K562 (cell line): ENCODE data around the gene CRYZ. TPM values are rescaled to one million over a fixed set of nuclear protein-coding genes. Genes with fewer than 3 reads are reported as not detected.

Experiments used
- ATAC-seq: fragments of 200-7000 bp; cut with Tn5 transposase; 3 replicates; pipeline ENCODE4 v1.9.1; 2020; ENCODE audit warnings: moderate library complexity
- BruUV-seq: library from RNA; stranded (reverse); fragments of 400-500 nt; replicated peaks from 2 replicates; lab custom pipeline; 2021; lab: Mats Ljungman, UMichigan
- CTCF ChIA-PET: fragments of 300-600 bp; formaldehyde crosslinking; extraction: SDS; loops from one replicate; lab custom pipeline; 2021; ENCODE audit warnings: low intra/inter-chr PET ratio; lab: Yijun Ruan, JAX
- POLR2A ChIA-PET: fragments of 300-600, 350-650 bp; sonication (Branson Sonifier 250); formaldehyde crosslinking; extraction: SDS; loops from one replicate; lab custom pipeline; 2021; ENCODE audit warnings: antibody characterized with exemption, inconsistent platforms; lab: Yijun Ruan, JAX
- DNase-seq, 4 experiments: peaks; one replicate each; pipeline versions ENCODE4 v3.0.0 to v3.0.0-alpha.2; 2011 to 2018; ENCODE audit warnings: low spot score in 3 of 4, mixed read lengths in 3 of 4; ENCODE audit errors: extremely low read depth in 1 of 4
- FAIRE-seq: peaks from 2 replicates; lab custom pipeline; 2011; peaks lifted over from hg19 to GRCh38; lab: Jason Lieb, UNC
- H2AFZ ChIP-seq: 2 replicates; pipeline ENCODE4 v1.6.0; 2011; ENCODE audit warnings: low read depth, low read length, control low read depth, inconsistent platforms
- H3K27ac ChIP-seq: fragments of 200-600 bp; 3 replicates; pipeline ENCODE4 v1.8.0; 2011; ENCODE audit warnings: low read depth, mild to moderate bottlenecking, control low read depth, inconsistent platforms, low read length, moderate library complexity, mixed read lengths; ENCODE audit errors: extremely low read depth
- H3K27me3 ChIP-seq, 2 experiments: fragments of 300-600 bp in 1 of 2; 2 replicates in 1 of 2; 3 replicates in 1 of 2; pipeline versions ENCODE4 v1.6.0 to v1.8.0; 2011; ENCODE audit warnings: inconsistent platforms in 2 of 2, low read length in 2 of 2, mild to moderate bottlenecking in 1 of 2, mixed read lengths in 1 of 2, moderate library complexity in 1 of 2; ENCODE audit not compliant: control insufficient read depth in 2 of 2, insufficient read depth in 2 of 2
- H3K36me3 ChIP-seq: fragments of 300-600 bp; 3 replicates; pipeline ENCODE4 v1.8.0; 2011; ENCODE audit warnings: mild to moderate bottlenecking, low read length, inconsistent platforms; ENCODE audit not compliant: control insufficient read depth, insufficient read depth
- H3K4me1 ChIP-seq, 2 experiments: fragments of 200-600 bp in 1 of 2; replicated peaks in 1 of 2; 2 replicates in 1 of 2; 3 replicates in 1 of 2; pipeline versions ENCODE4 v1.5.1 to v1.8.0; 2011; ENCODE audit warnings: inconsistent platforms in 2 of 2, low read length in 2 of 2, mild to moderate bottlenecking in 1 of 2, mixed read lengths in 1 of 2, moderate library complexity in 1 of 2; ENCODE audit not compliant: control insufficient read depth in 2 of 2, insufficient read depth in 2 of 2
- H3K4me2 ChIP-seq: 2 replicates; pipeline ENCODE4 v1.6.1; 2011; ENCODE audit warnings: low read length, control low read depth, inconsistent platforms, mixed read lengths; ENCODE audit not compliant: insufficient read depth
- H3K4me3 ChIP-seq: fragments of 200-600 bp; sonication (generic), shearing (Covaris generic); 2 replicates; pipeline ENCODE4 v1.5.1; 2016; ENCODE audit warnings: control low read depth, inconsistent platforms
- H3K79me2 ChIP-seq: fragments of 200-600 bp; 3 replicates; pipeline ENCODE4 v1.8.0; 2011; ENCODE audit warnings: low read length, inconsistent platforms; ENCODE audit not compliant: control insufficient read depth, insufficient read depth
- H3K9ac ChIP-seq, 2 experiments: 2 replicates each; pipeline versions ENCODE4 v1.6.0 to v1.6.1; 2011; ENCODE audit warnings: low read depth in 2 of 2, low read length in 2 of 2, control low read depth in 1 of 2, inconsistent platforms in 1 of 2, mild to moderate bottlenecking in 1 of 2, mixed read lengths in 1 of 2; ENCODE audit not compliant: insufficient read depth in 1 of 2
- H3K9me1 ChIP-seq: one replicate; pipeline ENCODE4 v1.6.0; 2011; ENCODE audit warnings: inconsistent platforms, mild to moderate bottlenecking, low read length, moderate library complexity; ENCODE audit not compliant: control insufficient read depth, insufficient read depth
- H3K9me3 ChIP-seq: replicated peaks from 2 replicates; pipeline ENCODE4 v1.5.1; 2011; ENCODE audit warnings: low read depth, low read length, inconsistent platforms; ENCODE audit not compliant: control insufficient read depth, insufficient read depth
- H4K20me1 ChIP-seq: replicated peaks from 2 replicates; pipeline ENCODE4 v1.6.1; 2011; ENCODE audit warnings: low read length, inconsistent platforms, mixed read lengths; ENCODE audit not compliant: control insufficient read depth, insufficient read depth
- ARNT ChIP-seq, 2 experiments: fragments of 450-650 bp; IDR thresholded peaks; 2 replicates each; pipeline ENCODE4 v1.6.1; 2016; ENCODE audit warnings: mild to moderate bottlenecking in 1 of 2
- DDX20 ChIP-seq: fragments of 450-650 bp; IDR thresholded peaks from 2 replicates; pipeline ENCODE4 v1.6.1; 2016; ENCODE audit warnings: missing genetic modification characterization, low read depth, mild to moderate bottlenecking, missing compliant biosample characterization, moderate library complexity
- EGR1 ChIP-seq: fragments of 450-650 bp; conservative IDR thresholded peaks from 2 replicates; pipeline ENCODE4 v1.6.1; 2017; ENCODE audit warnings: mild to moderate bottlenecking
- EP400 ChIP-seq: fragments of 450-650 bp; IDR thresholded peaks from 2 replicates; pipeline ENCODE4 v1.6.1; 2017; ENCODE audit warnings: antibody characterized with exemption, mild to moderate bottlenecking, moderate library complexity
- GTF2F1 ChIP-seq: IDR thresholded peaks from 2 replicates; pipeline ENCODE4 v1.6.1; 2011; ENCODE audit warnings: low read depth, low read length, improper control_type of control experiment
- NCOA6 ChIP-seq: fragments of 450-650 bp; IDR thresholded peaks from 2 replicates; pipeline ENCODE4 v1.6.1; 2017; ENCODE audit warnings: mild to moderate bottlenecking
- NR4A1 ChIP-seq, 2 experiments: fragments of 250-450 bp in 1 of 2; fragments of 450-650 bp in 1 of 2; sonication (Bioruptor Pico) in 1 of 2; IDR thresholded peaks; 2 replicates each; pipeline versions ENCODE4 v1.4.0 to v1.6.1; 2016 to 2020; ENCODE audit warnings: mild to moderate bottlenecking in 2 of 2, missing compliant biosample characterization in 1 of 2, missing genetic modification characterization in 1 of 2, moderate library complexity in 1 of 2
- POLR3G ChIP-seq: IDR thresholded peaks from 2 replicates; pipeline ENCODE4 v1.6.1; 2011; ENCODE audit not compliant: insufficient read length, insufficient replicate concordance; ENCODE audit errors: extremely low read depth
- TARDBP ChIP-seq: fragments of 450-650 bp; IDR thresholded peaks from 2 replicates; pipeline ENCODE4 v1.6.1; 2016
- ZNF445 ChIP-seq: fragments of 250-450 bp; sonication (Bioruptor Pico); IDR thresholded peaks from 2 replicates; pipeline ENCODE4 v1.4.0; 2020; ENCODE audit warnings: low read depth, mild to moderate bottlenecking, moderate library complexity
- WGBS: fragments of 100-300 bp; shearing (Covaris generic); methylation state at CpG from one replicate; pipeline ENCODE4 v1.1.6; 2016; ENCODE audit warnings: low coverage, mixed read lengths; ENCODE audit not compliant: insufficient coverage; ENCODE audit errors: missing lambda C conversion rate; 5-methylcytosine and 5-hydroxymethylcytosine counted together
- in situ Hi-C: fragments of 300-500 bp; cut with MboI; formaldehyde crosslinking; loops from 4 replicates; pipeline ENCODE4 v1.15.0; 2018; ENCODE audit warnings: inconsistent platforms, mixed read lengths
- intact Hi-C: fragments of 100-400 bp; cut with micrococcal nuclease; formaldehyde crosslinking; loops from 2 replicates; pipeline ENCODE4 v1.14.2; 2022
- polyA plus RNA-seq, 8 experiments: library from polyadenylated mRNA; depleted of rRNA in 4 of 8; stranded (reverse) in 5 of 8; unstranded in 3 of 8; fragments of >200 nt; fragmentation: Nextera tagmentation in 2 of 8; fragmentation: Illumina TruSeq in 1 of 8; extraction: Ambion mirVana in 2 of 8; extraction: Trizol in 1 of 8; gene quantifications; 2 replicates each; pipeline versions ENCODE4 v1.2.1 to v1.2.3, GENCODE V29; 2011 to 2014; ENCODE audit warnings: inconsistent platforms in 1 of 8, missing spikeins in 1 of 8
- total RNA-seq, 7 experiments: library from RNA; depleted of rRNA in 6 of 7; stranded (reverse); fragments of >200 nt in 6 of 7; fragmentation: Illumina TruSeq in 2 of 7; extraction: Trizol in 2 of 7; gene quantifications; 2 replicates each; pipeline versions ENCODE4 v1.2.1 to v1.2.3, GENCODE V29; 2011 to 2021; ENCODE audit warnings: low replicate concordance in 1 of 7
- TF ChIP-seq, protein P1 (sequence below), 2 experiments: fragments of 450-650 bp; conservative IDR thresholded peaks; 2 replicates each; pipeline ENCODE4 v1.6.1; 2017; ENCODE audit warnings: mild to moderate bottlenecking in 2 of 2, moderate library complexity in 2 of 2
- TF ChIP-seq, protein P2 (sequence below): sonication (generic); formaldehyde crosslinking; IDR thresholded peaks from 2 replicates; pipeline ENCODE4 v1.8.0; 2022; ENCODE audit warnings: missing genetic modification reagents, mild to moderate bottlenecking, borderline replicate concordance
- TF ChIP-seq, protein P3 (sequence below): fragments of 450-650 bp; IDR thresholded peaks from 2 replicates; pipeline ENCODE4 v1.6.1; 2016

Gene CRYZ
- total and polyA plus RNA-seq, 9 of the 15 experiments (the other 6 are each of a cell fraction or from before 2014, with no cell fraction given): 51.7 to 179 (median 81.4) TPM

DNA sequence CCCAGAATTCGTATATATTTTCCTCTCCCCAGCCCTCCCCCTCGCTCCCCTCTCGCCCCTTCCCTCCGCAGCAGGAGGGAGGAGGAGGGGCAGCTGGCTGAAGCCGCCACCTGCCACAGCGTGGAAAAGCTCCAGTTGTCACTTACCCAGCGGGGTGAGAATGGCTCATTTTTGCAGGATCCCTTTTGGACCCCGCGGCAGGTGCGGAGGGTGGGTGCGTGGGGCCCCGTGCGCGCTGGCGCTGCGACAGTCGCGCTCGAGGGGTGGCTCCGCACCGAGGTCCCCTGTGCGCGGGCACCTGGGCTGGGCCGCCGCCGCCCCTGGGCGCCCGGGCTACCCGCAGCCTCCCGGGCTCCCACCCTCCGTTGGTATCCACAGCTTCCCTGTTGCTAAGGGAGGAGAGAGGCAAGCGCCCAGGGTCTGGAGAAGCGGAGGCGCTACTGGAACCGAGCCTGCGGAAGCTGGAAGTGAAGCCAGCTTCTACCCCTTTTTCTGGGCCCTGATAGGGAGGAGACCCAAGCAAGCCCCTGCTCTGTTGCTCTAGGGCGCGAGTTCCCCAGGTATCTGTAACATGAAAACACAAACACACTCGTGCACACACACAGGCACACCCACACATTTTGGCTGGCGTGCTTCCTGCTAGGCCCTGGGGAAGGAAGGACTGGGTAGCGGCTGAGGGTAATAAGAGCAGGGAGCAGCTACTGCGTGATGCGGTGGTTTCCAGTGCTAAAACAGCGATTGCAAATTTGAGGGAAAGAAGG is 59.3 kb downstream of the CRYZ start, which contains the start of gene ERICH3:
Gene ERICH3 (minus strand): TSS at position 442 of the 761 bp plus-strand sequence. CDS start 273 bp downstream, at position 169.
- Histone ChIP-seq H2AFZ (no peak within 1 kb of the TSS), H3K9me1 (no peaks in the 10 kb centered on the region), H3K27me3 (no peaks in the 10 kb centered on the region), H3K4me1 (peaks cover 0 to 3% of the 10 kb centered on the region in 2 experiments; a peak in 1 of 5 replicates), H3K4me3 (no peak within 1 kb of the TSS), H3K79me2 (no peaks in the 10 kb centered on the region), H3K9ac (no peak within 1 kb of the TSS), H4K20me1 (no peaks in the 10 kb centered on the region), H3K36me3 (no peaks in the 10 kb centered on the region), H3K9me3 (no peaks in the 10 kb centered on the region), H3K4me2 (no peak within 1 kb of the TSS), H3K27ac (no peak within 1 kb of the TSS)
- intact Hi-C loops (no loop called here), in situ Hi-C loops (no loop called here)
- POLR2A ChIA-PET: no interaction called here
- CTCF ChIA-PET: no interaction called here
- no TSS peak for BruUV-seq
- no peak for DNase-seq
- no peak for FAIRE-seq
- no peak for ATAC-seq
- TF ChIP-seq EP400: no peak
- no peak for TF ChIP-seq NCOA6
- TF ChIP-seq ZNF445: no peak
- TF ChIP-seq, protein P1, sequence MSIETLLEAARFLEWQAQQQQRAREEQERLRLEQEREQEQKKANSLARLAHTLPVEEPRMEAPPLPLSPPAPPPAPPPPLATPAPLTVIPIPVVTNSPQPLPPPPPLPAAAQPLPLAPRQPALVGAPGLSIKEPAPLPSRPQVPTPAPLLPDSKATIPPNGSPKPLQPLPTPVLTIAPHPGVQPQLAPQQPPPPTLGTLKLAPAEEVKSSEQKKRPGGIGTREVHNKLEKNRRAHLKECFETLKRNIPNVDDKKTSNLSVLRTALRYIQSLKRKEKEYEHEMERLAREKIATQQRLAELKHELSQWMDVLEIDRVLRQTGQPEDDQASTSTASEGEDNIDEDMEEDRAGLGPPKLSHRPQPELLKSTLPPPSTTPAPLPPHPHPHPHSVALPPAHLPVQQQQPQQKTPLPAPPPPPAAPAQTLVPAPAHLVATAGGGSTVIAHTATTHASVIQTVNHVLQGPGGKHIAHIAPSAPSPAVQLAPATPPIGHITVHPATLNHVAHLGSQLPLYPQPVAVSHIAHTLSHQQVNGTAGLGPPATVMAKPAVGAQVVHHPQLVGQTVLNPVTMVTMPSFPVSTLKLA (conservative IDR thresholded peaks at IDR 0.05): no peak
- TF ChIP-seq EGR1: no peak
- no peak for TF ChIP-seq DDX20 (tag)
- TF ChIP-seq, protein P2, sequence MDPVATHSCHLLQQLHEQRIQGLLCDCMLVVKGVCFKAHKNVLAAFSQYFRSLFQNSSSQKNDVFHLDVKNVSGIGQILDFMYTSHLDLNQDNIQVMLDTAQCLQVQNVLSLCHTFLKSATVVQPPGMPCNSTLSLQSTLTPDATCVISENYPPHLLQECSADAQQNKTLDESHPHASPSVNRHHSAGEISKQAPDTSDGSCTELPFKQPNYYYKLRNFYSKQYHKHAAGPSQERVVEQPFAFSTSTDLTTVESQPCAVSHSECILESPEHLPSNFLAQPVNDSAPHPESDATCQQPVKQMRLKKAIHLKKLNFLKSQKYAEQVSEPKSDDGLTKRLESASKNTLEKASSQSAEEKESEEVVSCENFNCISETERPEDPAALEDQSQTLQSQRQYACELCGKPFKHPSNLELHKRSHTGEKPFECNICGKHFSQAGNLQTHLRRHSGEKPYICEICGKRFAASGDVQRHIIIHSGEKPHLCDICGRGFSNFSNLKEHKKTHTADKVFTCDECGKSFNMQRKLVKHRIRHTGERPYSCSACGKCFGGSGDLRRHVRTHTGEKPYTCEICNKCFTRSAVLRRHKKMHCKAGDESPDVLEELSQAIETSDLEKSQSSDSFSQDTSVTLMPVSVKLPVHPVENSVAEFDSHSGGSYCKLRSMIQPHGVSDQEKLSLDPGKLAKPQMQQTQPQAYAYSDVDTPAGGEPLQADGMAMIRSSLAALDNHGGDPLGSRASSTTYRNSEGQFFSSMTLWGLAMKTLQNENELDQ (CRISPR knock-in tag): no peak
- no peak for TF ChIP-seq GTF2F1
- TF ChIP-seq ARNT (IDR thresholded peaks at IDR 0.05): no peak
- TF ChIP-seq NR4A1 (CRISPR knock-in tag; IDR thresholded peaks at IDR 0.05): no peak
- no peak for TF ChIP-seq NR4A1 (tag; IDR thresholded peaks at IDR 0.05)
- TF ChIP-seq TARDBP: no peak
- no peak for TF ChIP-seq POLR3G
- TF ChIP-seq, protein P3, sequence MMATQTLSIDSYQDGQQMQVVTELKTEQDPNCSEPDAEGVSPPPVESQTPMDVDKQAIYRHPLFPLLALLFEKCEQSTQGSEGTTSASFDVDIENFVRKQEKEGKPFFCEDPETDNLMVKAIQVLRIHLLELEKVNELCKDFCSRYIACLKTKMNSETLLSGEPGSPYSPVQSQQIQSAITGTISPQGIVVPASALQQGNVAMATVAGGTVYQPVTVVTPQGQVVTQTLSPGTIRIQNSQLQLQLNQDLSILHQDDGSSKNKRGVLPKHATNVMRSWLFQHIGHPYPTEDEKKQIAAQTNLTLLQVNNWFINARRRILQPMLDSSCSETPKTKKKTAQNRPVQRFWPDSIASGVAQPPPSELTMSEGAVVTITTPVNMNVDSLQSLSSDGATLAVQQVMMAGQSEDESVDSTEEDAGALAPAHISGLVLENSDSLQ: no peak
- WGBS: 1% methylated on average over 35 of the region's 44 CpGs
